ENCODE results near the gene HES2.
"Not testable (repeated sequence)": the region's sequence is repeated elsewhere in the genome, so short reads cannot be mapped to it uniquely, and the experiment has no call there.

Gene HES2

DNA sequence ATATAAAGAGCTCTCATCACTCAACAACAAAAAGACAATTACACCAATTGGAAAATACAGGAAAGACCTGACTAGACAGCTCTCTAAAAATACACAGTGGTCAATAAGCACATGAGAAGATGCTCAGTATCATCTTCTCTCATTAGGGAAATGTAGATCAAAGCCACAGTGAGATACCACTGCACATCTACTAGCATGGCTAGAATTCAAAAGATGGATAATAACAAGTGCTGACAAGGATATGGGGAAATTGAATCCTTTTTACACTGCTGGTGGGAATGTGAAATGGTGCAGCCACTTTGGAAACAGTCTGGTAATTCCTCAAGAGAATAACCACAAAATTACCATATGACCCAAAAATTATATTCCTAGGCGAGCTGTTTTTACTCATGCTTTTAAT lies 35.6 kb downstream of the HES2 start:
- no peak for DNase-seq

DNA sequence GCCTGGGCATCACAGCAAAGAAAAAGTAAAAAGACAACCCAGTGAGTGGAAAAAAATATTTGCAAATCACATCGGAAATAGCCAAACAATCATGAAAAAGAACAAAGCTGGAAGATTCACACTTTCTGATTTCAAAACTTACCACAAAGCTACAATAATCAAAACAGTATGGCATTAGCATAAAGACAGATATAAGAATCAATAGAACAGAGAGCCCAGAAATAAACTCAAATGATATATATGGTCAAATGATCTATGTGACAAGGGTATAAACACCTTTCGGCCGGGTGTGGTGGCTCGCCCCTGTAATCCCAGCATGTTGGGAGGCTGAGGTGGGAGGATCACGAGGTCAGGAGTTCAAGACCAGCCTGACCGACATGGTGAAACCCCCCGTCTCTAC lies 39.7 kb downstream of the HES2 start:
- no peak for DNase-seq

DNA sequence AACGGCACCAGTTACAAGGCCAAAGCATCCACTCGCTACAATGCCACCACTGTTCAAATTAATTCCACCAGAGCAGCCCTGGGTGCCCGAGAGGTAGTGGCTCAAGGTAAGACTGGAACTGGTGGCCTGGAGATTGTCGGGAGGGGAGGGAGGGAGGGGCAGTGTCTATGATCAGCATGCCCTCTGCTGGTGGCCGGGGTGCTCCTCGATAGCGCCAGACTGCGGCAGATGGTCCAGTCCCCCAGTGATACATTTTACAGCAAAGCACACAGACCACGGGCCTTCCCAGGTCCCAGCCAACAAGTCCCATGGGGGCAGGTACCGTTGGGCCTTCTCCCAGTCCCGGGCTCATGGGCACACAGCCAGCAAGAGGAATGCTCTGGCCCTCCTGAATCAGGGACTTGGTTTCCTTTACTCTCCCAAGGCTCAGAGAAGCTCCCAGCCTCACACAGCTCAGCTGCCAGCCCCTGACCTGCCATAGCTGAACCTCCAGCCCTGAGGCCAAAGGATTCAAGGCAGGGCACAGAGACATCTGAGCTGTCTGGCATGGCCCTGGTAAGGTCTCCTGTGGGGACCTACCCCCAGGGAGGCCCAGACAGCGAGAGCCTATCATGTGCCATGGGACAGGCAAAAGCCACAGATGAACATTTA lies 41.5 kb downstream of the HES2 start:
- DNase-seq: peak; percentile 62

DNA sequence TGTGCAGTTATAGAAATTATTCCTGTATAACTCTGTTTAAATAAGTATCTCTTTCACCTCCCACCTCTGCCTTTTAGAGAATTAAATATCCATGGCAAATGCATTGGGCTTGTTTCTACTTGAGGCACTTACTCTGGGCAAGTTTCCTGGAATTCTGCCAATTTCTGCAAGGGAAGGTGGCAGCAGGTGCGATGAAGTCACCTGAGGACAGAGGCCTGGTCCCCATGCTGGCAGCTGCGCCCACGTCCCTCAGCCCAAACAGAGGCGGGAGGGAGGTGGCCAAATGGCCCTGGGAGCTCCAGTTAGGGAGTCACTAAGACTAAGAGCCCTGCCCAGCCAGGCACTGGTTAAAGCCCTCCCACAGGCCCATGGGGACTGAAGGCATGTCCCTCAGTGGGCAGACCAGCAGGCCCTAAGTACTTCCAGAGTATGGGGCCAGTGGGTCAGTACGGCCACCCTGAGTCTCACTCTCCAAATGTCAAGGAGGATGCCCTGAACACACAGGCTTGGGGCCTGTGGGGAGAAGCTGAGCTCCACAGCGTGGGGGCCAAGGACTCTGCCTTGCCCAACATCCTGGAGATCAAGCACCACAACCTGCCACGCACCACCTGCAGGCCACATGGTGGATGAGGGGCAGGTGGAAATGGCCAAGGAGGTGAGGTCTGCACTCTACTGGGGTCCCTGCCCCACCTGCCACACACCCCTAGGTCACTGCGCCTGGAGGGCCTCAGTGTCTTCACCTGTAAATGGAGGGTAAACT lies 45.6 kb downstream of the HES2 start:
- DNase-seq: no peak

DNA sequence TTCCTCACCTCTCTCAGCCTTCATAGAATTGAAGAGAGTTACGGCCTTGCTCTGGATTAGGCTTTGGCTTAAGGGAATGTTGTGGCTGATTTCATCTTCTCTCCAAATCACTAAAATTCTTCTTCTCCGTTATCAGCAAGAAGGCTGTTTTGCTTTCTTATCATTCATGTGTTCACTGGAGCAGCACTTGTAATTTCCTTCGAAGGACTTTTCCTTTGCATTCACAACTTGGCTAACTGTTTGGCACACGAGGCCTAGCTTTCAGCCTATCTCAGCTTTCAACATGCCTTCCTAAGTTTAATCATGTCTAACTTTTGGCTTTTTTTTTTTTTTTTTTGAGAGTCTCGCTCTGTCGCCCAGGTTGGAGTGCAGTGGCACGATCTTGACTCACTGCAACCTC lies 47.5 kb downstream of the HES2 start:
- not testable (repeated sequence) for DNase-seq

DNA sequence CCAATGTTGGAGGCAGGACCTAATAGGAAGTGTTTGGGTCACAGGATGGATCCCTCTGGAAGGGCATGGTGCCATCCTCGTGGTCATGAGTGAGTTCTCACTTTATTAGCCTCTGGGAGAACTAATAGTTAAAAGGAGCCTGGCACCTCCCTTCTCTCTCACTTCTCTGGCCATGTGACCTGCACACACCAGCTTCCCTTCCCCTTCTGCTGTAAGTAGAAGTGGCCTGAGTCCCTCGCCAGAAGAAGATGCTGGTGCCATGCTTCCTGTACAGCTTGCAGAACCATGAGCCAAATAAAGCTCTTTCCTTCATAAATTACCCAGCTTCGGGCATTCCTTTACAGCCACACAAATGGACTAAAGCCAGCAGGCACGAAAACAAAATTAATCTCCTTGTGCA lies 49.7 kb downstream of the HES2 start:
- DNase-seq: no peak

DNA sequence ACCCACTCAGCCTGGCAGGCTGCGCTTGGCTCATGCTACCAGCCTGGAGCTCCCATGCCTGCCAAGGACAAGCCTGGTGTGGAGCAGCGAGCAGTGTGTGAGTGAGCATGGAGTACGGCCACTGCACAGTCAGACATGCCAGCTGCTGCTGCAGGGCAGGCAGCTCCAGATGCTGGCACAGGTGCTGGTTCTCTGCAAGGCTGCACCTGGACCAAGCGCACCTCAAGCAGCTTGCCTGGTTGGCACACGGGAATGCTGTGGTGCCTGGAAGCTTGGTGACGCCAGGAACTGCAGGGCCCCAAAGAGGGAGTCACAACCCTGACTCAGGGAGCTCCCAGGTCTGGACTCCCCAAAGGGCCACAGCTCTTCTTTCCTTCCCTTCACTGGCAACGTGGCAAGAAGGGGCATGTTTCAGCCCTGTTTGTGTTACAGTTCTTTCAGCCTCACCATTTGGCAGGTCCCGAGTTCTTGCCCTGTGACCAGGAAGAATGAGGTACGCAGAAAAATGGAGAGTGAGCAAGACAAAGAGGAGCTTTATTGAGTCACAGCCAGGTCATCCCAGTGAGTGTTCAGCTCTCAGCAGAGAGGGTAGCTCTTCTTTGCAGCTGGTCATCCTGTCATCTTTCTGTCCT lies 52.2 kb downstream of the HES2 start:
- no peak for DNase-seq

DNA sequence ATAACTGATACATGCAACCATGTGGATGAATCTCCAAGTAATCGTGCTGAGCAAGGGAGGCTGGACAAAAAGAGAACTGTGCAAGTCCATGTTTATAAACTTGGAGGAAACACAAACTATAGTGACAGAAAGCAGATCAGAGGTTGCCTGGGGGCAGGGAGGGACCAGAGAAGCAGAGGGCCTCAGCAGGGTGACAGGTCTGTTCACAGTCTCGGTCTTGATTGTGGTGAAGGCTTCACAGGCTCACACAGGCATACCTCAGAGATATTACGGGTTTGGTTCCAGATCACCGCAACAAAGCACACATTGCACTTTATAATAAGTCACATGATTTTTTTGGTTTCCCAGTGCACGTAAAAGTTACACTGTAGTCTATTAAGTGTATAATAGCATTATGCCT lies 54.7 kb downstream of the HES2 start:
- no peak for DNase-seq

DNA sequence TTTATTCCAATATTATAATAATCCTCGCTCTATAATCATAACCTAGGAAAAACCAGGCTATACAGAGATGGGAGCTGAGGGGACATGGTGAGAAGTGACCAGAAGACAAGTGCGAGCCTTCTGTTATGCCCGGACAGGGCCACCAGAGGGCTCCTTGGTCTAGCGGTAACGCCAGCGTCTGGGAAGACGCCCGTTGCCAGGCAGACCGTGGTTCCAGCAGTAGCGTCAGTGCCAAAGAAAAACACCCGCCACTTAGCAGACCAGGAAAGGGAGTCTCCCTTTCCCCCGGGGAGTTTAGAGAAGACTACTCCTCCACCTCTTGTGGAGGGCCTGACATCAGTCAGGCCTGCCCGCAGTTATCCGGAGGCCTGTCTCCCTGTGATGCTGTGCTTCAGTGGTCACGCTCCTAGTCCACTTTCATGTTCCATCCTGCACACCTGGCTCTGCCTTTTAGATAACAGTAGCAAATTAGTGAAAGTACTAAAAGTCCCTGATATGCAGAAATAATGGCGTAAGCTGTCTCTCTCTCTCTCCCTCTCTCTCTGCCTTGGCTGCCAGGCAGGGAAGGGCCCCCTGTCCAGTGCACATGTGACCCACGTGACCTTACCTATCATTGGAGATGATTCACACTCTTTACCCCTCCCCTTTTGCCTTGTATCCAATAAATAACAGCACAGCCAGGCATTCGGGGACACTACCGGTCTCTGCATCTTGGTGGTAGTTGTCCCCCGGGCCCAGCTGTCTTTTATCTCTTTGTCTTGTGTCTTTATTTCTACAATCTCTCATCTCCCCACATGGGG lies 56.4 kb downstream of the HES2 start:
- DNase-seq: peak; percentile 57
